Thoracic aorta (tissue), 2 donors: ENCODE measurements around the gene PDE4D. TPM values are rescaled to one million over a fixed set of nuclear protein-coding genes. Genes with fewer than 3 reads are reported as not detected.

ENCODE experiments used
- ATAC-seq: fragments of 150-250 bp; one replicate; pipeline ENCODE4 v1.8.0; 2017; ENCODE audit warnings: low read depth; ENCODE audit not compliant: insufficient number of reproducible peaks, low FRiP score
- DNase-seq: peaks from one replicate; pipeline ENCODE4 v3.0.0-alpha.2; 2020; ENCODE audit warnings: low spot score
- H3K27ac ChIP-seq, 2 donors: fragments of 200-600 bp; sonication (generic); 1 replicate in 1 of 2; 2 replicates in 1 of 2; pipeline ENCODE4 v1.5.1; 2016; ENCODE audit warnings: mild to moderate bottlenecking in 2 of 2, moderate library complexity in 2 of 2
- H3K27me3 ChIP-seq: fragments of 200-600 bp; sonication (generic); replicated peaks from 2 replicates; pipeline ENCODE4 v1.6.0; 2016; ENCODE audit warnings: mild to moderate bottlenecking; ENCODE audit not compliant: insufficient read depth
- H3K36me3 ChIP-seq: fragments of 200-600 bp; sonication (generic); one replicate; pipeline ENCODE4 v1.5.1; 2016
- H3K4me1 ChIP-seq, 2 donors: fragments of 200-600 bp; sonication (generic); 1 replicate in 1 of 2; 2 replicates in 1 of 2; pipeline versions ENCODE4 v1.5.1 to v1.6.0; 2016; ENCODE audit warnings: low read depth in 2 of 2, mild to moderate bottlenecking in 1 of 2; ENCODE audit not compliant: control insufficient read depth in 1 of 2
- H3K4me3 ChIP-seq: fragments of 200-600 bp; sonication (generic); 2 replicates; pipeline ENCODE4 v1.5.1; 2016; ENCODE audit warnings: mild to moderate bottlenecking
- H3K9me3 ChIP-seq: fragments of 200-600 bp; sonication (generic); 2 replicates; pipeline ENCODE4 v1.5.1; 2016
- total RNA-seq, 2 donors: library from RNA; depleted of rRNA; stranded (reverse); fragments of >200 nt; gene quantifications; one replicate each; pipeline versions ENCODE4 v1.1.0 to v1.2.3, GENCODE V29; 2016
- TF ChIP-seq, protein P1 (sequence below): fragments of 200-600 bp; sonication (generic); IDR thresholded peaks from one replicate; pipeline ENCODE4 v1.5.1; 2019; ENCODE audit warnings: antibody characterized with exemption

Gene PDE4D
- total RNA-seq, 2 donors from 2014 or later = 34.0 to 85.8 TPM

DNA sequence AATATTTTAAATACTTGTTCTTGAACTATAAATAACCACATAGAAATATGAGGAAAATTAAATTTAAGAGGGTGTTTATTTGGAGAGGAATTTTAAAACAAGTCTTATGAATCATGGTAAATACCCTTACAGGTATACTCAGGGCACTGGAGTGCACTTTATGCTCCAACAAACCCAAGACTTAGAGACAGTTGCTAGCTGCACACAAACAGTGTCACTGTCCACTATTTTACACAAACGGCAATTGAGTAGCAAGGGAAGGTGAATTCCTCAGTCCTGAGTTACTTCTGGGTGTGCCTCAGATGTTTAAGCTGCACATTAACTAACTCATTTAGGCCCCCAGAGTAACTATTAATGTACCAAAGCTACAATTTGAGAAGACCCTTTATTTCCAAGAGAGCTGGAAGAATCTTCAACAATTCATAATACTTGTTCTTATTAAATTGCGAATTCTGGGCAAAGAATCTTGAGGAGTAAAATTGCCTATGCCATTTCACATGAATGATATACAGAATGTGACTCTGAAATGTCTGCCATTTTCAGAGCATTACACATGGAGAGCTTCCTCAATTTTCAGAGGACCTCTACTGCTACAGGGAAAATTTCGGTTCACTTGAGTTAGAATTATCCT lies 371.2 kb downstream of the PDE4D start:
- no peak overlapping the region for H3K4me3 ChIP-seq
- H3K9me3 ChIP-seq = no peaks in the 10 kb centered on the region
- H3K4me1 ChIP-seq = peaks cover 2 to 6% of the 10 kb centered on the region in 2 donors
- no peak overlapping the region for H3K27ac ChIP-seq
- TF ChIP-seq, protein P1, sequence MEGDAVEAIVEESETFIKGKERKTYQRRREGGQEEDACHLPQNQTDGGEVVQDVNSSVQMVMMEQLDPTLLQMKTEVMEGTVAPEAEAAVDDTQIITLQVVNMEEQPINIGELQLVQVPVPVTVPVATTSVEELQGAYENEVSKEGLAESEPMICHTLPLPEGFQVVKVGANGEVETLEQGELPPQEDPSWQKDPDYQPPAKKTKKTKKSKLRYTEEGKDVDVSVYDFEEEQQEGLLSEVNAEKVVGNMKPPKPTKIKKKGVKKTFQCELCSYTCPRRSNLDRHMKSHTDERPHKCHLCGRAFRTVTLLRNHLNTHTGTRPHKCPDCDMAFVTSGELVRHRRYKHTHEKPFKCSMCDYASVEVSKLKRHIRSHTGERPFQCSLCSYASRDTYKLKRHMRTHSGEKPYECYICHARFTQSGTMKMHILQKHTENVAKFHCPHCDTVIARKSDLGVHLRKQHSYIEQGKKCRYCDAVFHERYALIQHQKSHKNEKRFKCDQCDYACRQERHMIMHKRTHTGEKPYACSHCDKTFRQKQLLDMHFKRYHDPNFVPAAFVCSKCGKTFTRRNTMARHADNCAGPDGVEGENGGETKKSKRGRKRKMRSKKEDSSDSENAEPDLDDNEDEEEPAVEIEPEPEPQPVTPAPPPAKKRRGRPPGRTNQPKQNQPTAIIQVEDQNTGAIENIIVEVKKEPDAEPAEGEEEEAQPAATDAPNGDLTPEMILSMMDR = no peak
- no peaks in the 10 kb centered on the region for H3K36me3 ChIP-seq
- no peaks in the 10 kb centered on the region for H3K27me3 ChIP-seq
- ATAC-seq (no peak), DNase-seq (no peak)

DNA sequence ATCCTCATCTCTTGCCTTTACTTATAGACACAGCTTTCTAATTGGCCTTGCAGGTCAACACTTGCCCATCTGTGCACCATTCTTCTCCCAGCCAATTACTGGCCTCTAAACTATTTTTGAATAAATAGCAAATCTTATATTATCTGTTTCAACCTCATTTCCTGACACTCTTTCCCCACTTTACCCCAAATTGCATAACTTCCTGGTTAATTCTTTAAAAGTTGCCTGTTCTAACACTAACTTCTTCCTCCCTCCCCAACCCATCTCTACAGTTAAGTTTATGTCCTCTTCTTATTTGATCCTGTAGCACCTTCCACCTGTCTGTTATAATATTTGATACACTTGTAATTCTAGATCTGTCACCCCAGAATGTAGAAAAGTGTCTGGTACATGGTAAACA lies 372.1 kb downstream of the PDE4D start:
- TF ChIP-seq, protein P1 = no peak
- Histone ChIP-seq H3K4me3 (no peak overlapping the region), H3K4me1 (peaks cover 2 to 7% of the 10 kb centered on the region in 2 donors), H3K27me3 (no peaks in the 10 kb centered on the region), H3K9me3 (no peaks in the 10 kb centered on the region), H3K27ac (no peak overlapping the region), H3K36me3 (no peaks in the 10 kb centered on the region)
- ATAC-seq = no peak
- no peak for DNase-seq

DNA sequence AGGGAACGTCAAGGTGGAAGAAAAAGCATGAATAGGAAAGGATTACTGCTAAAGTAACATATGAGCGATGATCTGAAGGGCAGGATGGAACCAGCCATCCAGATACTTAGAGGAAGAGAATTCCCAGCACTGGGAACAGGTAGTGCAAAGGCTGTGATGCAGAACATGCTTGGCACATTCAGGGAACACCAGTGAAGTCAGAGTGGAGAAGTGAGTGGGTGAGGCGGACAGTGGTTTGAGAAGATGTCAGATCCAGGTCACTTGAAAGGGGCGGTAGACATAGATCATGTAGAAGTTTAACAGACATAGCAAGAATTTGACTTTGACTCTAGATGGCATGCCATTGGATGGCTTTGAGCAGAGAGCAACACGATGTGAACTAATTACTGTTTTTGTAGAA lies 374.2 kb downstream of the PDE4D start:
- TF ChIP-seq, protein P1 = no peak
- Histone ChIP-seq H3K27ac (no peak overlapping the region), H3K27me3 (no peaks in the 10 kb centered on the region), H3K4me1 (peaks cover 2 to 10% of the 10 kb centered on the region in 2 donors), H3K36me3 (no peaks in the 10 kb centered on the region), H3K9me3 (no peaks in the 10 kb centered on the region), H3K4me3 (no peak overlapping the region)
- no peak for ATAC-seq
- DNase-seq = no peak

DNA sequence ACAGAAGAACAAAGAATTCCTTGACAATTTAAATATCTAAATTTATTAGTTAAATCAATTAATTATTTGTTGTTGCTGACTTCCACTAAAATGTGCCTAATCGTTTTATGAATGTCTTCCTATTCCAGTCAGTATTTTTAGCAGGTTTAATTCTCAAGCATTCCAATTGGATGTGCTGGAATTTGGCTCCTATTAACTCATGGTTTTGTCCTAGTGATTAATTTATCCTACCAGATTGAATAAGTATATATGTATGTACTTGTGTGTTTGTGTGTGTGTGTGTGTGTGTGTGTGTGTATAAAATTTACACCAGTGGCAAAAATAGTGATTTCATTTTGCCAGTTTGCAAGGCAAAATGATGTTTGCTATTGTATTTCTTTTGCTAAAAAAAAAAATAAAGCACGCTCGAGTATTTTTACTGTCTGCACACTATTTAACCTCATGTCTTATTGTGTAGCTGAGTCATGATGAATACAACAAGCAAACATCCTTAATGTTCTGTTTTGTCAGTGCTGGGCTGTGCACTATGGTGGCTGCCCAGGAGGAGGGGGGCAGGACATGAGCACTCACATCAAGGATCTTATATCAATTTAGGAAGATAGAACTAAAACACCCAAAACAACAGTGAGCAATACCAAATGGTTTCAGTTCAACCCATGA lies 375.5 kb downstream of the PDE4D start:
- ATAC-seq (no peak), DNase-seq (no peak)
- no peaks in the 10 kb centered on the region for H3K9me3 ChIP-seq
- no peak overlapping the region for H3K4me3 ChIP-seq
- no peaks in the 10 kb centered on the region for H3K27me3 ChIP-seq
- H3K36me3 ChIP-seq = no peaks in the 10 kb centered on the region
- H3K27ac ChIP-seq = no peak overlapping the region
- TF ChIP-seq, protein P1 = no peak
- peaks cover 2 to 10% of the 10 kb centered on the region in 2 donors for H3K4me1 ChIP-seq

DNA sequence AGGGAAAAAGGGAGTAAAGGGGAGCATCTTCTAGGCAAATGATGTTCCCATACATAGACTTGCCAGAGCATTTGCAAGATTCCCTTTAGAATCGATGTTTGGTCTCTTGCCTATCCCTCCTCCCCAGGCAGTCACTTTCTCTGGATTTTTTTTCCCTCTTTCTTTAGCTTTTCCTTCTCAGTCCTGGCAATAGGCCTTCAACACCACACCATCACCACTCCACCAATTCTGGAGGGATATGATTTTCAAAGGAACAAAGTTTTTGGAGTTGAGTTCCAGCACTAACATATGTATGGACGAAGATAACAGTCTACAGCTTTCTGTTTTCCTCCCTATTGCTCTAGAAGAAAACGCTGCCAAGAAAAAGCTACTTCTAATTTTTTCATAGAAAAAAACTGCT lies 377.4 kb downstream of the PDE4D start:
- H3K27ac ChIP-seq = no peak overlapping the region
- ATAC-seq = no peak
- no peaks in the 10 kb centered on the region for H3K9me3 ChIP-seq
- peaks cover 2 to 10% of the 10 kb centered on the region in 2 donors for H3K4me1 ChIP-seq
- no peak for DNase-seq
- H3K27me3 ChIP-seq = no peaks in the 10 kb centered on the region
- TF ChIP-seq, protein P1 = no peak
- no peaks in the 10 kb centered on the region for H3K36me3 ChIP-seq
- H3K4me3 ChIP-seq = no peak overlapping the region
